ENCODE results near the gene CIART. TPM values are rescaled to one million over a fixed set of nuclear protein-coding genes. Genes with fewer than 3 reads are reported as not detected.
"Not testable (repeated sequence)": the region's sequence is repeated elsewhere in the genome, so short reads cannot be mapped to it uniquely, and the experiment has no call there.

The CIART gene, protein sequence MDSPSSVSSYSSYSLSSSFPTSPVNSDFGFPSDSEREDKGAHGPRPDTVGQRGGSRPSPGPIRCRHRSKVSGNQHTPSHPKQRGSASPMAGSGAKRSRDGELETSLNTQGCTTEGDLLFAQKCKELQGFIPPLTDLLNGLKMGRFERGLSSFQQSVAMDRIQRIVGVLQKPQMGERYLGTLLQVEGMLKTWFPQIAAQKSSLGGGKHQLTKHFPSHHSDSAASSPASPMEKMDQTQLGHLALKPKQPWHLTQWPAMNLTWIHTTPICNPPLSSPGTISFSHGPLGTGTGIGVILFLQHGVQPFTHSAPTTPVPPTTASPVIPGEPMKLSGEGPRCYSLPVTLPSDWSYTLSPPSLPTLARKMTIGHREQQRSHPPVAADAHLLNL
- total RNA-seq = 10 to 100 TPM in 1 of 4 donors, 1 to 10 TPM in 2, not detected in 1; 2.9 to 30.3 (median 4.9) TPM

DNA sequence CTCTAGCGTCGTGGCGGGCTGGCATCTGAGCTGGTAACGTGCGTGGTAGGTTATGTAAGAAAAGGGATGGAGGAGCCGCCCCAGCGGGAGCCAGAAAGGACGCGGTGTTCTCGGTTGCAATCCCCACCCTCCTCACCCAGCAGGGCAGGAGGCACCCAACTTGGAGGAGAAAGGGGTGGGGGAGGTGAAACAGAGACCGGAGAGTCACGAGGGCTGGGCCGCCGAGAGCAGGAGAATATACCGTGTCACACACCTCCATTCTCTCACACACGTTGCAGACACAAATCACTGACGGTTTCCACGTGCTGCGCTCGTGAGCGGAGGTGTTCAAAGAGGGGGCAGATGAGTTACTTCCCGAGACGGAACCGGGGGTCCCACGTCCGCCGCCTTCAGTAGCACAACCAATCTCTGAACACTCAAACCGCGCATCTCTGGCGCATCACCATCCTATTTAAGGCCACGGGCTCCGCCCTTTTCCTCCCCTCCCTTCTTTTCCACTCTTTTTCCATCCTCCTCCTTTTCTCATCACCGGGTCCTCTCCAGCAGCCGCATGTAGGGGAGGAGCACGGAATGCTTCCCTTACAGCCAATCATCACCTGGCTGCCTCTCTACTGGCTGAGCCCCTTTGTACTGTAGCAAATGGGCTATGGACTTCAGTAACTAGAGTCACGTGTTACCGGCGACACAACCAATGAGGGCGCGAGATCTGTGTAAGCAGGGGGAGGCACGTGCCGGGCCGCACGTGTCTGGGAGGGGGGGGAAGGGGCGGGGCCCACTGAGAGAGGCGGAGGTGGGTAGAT lies at the start of gene CIART:
Gene CIART, plus strand, starts transcription at position 797 of the 800 bp plus-strand sequence. CDS start 714 bp downstream, outside the sequence.
- peak within 1 kb of the TSS; percentile 85 to 92 for H3K27ac ChIP-seq
- intact Hi-C loops (cut with DNase I; ENCODE audit: low total_unique reads) = no loop called here
- no peaks in the 10 kb centered on the region for H3K9me3 ChIP-seq
- peak within 1 kb of the TSS; percentile 40 to 52 for H3K4me3 ChIP-seq
- peak; percentile 92 to 97 for DNase-seq
- no peaks in the 10 kb centered on the region for H3K36me3 ChIP-seq
- no peaks in the 10 kb centered on the region for H3K27me3 ChIP-seq
- no peaks in the 10 kb centered on the region for H3K4me1 ChIP-seq
- peak; percentile 42 to 45 for TF ChIP-seq POLR2A (IDR thresholded peaks at IDR 0.05)
- TF ChIP-seq, protein P1, sequence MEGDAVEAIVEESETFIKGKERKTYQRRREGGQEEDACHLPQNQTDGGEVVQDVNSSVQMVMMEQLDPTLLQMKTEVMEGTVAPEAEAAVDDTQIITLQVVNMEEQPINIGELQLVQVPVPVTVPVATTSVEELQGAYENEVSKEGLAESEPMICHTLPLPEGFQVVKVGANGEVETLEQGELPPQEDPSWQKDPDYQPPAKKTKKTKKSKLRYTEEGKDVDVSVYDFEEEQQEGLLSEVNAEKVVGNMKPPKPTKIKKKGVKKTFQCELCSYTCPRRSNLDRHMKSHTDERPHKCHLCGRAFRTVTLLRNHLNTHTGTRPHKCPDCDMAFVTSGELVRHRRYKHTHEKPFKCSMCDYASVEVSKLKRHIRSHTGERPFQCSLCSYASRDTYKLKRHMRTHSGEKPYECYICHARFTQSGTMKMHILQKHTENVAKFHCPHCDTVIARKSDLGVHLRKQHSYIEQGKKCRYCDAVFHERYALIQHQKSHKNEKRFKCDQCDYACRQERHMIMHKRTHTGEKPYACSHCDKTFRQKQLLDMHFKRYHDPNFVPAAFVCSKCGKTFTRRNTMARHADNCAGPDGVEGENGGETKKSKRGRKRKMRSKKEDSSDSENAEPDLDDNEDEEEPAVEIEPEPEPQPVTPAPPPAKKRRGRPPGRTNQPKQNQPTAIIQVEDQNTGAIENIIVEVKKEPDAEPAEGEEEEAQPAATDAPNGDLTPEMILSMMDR (IDR thresholded peaks at IDR 0.05) = peak in 1 of 4 experiments; percentile 4

DNA sequence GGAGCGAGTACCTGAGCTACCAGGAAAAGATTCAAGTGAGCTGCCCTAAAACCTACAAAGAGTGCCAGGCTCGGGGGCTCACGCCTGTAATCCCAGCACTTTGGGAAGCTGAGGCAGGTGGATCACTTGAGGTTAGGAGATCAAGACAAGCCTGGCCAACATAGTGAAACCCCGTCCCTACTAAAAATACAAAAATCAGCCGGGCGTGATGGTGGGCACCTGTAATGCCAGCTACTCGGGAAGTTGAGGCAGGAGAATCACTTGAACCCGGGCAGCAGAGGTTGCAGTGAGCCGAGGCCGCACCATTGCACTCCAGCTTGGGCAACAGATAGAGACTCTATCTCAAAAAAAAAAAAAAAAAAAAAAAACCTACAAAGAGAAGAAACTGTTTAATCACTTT lies 49.4 kb upstream of the CIART start:
- H3K4me3 ChIP-seq; H3K27me3 ChIP-seq; H3K9me3 ChIP-seq; intact Hi-C loops (cut with DNase I; ENCODE audit: low total_unique reads); H3K4me1 ChIP-seq; H3K36me3 ChIP-seq; DNase-seq: not testable (repeated sequence)
- peak overlapping the region; percentile 94 to 100 for H3K27ac ChIP-seq

DNA sequence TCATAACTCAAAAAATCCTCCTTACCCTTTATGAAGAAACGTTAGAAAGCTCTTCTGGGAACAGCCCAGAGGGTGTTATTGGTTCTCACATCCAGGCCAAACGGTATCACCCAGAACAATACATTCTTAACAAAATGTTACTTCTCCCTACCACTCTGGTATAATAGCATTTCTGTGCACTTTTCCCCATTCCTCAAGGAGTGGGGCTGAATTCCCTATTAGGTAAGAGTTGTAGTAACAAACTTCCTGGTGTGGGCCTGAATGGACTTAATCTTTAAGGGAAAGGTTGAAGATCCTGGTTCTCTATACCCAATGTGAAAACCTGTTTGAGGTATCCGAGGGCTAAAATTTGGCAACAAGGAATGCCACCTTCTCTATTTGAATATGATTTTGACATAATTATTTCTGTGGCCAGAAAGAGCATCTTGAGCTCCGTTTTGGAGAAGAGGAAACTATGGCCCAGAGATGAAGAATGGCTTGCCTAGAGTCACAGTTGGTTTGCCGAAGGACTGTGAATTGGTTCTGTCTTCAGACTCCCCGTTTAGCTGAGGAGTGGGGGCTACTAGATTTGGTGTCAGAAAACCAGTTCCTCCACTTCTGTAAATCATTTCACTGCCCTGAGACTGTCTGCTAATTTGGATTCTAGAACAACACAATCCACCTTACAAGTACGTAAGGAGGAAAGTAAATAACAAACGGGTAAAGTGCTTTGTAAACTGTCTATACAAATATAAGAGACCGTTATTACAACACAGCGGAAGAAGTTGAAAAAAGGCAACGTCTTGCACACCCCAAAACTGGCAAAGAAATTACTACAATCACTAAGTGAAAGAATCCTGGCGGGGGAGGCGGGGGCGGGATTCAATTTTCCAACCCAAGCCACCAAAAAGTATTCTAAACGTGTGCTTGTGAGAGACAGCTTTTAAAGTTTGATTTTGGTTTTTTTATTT lies 48.7 kb upstream of the CIART start:
- no peak for TF ChIP-seq POLR2A (IDR thresholded peaks at IDR 0.05)
- TF ChIP-seq, protein P1 (IDR thresholded peaks at IDR 0.05) = no peak
- H3K4me3 ChIP-seq = peak overlapping the region; percentile 58 to 94
- H3K9me3 ChIP-seq = no peaks in the 10 kb centered on the region
- H3K27ac ChIP-seq = peak overlapping the region; percentile 94 to 100
- H3K36me3 ChIP-seq = no peaks in the 10 kb centered on the region
- H3K4me1 ChIP-seq = peaks cover 0 to 6% of the 10 kb centered on the region in 2 donors
- intact Hi-C loops (cut with DNase I; ENCODE audit: low total_unique reads) = no loop called here
- no peaks in the 10 kb centered on the region for H3K27me3 ChIP-seq
- peak; percentile 40 to 50 for DNase-seq

DNA sequence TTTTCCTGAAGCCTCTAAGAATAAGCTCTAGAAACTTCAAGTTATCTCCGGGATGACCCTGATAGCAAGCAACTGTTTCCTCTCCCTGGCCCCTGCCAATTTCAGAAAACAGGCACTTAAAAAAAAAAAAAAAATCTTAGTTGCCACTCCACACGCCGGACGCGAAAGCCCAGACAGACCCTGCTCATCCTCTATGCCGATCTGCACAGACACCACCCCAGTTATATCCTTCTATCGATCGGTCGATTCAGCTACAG lies 48.1 kb upstream of the CIART start:
- intact Hi-C loops (cut with DNase I; ENCODE audit: low total_unique reads) = no loop called here
- H3K9me3 ChIP-seq = no peaks in the 10 kb centered on the region
- H3K4me1 ChIP-seq = peaks cover 0 to 6% of the 10 kb centered on the region in 2 donors
- TF ChIP-seq, protein P1 (IDR thresholded peaks at IDR 0.05) = no peak
- TF ChIP-seq POLR2A (IDR thresholded peaks at IDR 0.05) = no peak
- H3K36me3 ChIP-seq = no peaks in the 10 kb centered on the region
- H3K4me3 ChIP-seq = peak overlapping the region; percentile 58 to 94
- H3K27ac ChIP-seq = peak overlapping the region; percentile 94 to 100
- no peak for DNase-seq
- H3K27me3 ChIP-seq = no peaks in the 10 kb centered on the region

DNA sequence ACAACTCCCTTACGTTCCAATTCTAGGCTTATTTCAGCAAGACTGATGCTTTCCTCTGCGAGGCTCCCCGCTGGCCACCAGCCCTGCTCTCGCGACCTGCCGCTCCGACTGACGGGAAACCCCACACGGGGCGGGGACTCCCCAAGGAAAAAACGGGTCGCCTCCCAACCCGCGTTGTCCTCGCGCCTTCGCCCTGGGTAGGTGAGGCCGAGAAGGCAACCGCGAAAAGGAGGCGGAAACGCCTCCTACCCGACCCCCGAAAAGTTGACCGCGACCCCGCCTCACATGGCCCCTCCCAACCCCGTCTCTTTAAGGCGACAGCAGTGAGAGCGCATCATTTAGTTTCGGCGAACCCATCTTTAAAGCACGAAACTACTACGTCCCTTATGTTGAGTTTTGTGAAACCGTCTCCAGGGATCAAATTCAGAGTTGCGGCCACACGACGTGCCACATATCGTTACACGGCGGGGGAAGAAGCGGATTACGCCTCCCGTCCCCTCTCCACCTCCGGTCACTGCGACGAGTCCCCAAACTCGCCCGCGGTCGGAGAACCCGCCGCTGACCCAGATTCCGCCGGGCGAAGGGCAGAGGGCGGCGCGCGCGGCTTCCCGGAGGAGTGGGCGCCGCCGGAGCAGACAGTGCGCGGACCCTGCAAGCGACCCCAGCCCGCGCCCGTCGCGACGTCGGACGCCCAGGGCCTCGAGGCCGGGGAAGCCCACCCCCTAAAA lies 47.6 kb upstream of the CIART start:
- peak; percentile 82 for DNase-seq
- TF ChIP-seq, protein P1 (IDR thresholded peaks at IDR 0.05) = no peak
- peak; percentile 55 to 58 for TF ChIP-seq POLR2A (IDR thresholded peaks at IDR 0.05)
- peak overlapping the region; percentile 94 to 100 for H3K27ac ChIP-seq
- intact Hi-C loops (cut with DNase I; ENCODE audit: low total_unique reads) = no loop called here
- peaks cover 0 to 6% of the 10 kb centered on the region in 2 donors for H3K4me1 ChIP-seq
- H3K4me3 ChIP-seq = peak overlapping the region; percentile 58 to 94
- H3K27me3 ChIP-seq = no peaks in the 10 kb centered on the region
- H3K36me3 ChIP-seq = no peaks in the 10 kb centered on the region
- H3K9me3 ChIP-seq = no peaks in the 10 kb centered on the region

All from uterus (tissue), 4 donors.